ENCODE results near the gene IMP3.

The IMP3 gene

DNA sequence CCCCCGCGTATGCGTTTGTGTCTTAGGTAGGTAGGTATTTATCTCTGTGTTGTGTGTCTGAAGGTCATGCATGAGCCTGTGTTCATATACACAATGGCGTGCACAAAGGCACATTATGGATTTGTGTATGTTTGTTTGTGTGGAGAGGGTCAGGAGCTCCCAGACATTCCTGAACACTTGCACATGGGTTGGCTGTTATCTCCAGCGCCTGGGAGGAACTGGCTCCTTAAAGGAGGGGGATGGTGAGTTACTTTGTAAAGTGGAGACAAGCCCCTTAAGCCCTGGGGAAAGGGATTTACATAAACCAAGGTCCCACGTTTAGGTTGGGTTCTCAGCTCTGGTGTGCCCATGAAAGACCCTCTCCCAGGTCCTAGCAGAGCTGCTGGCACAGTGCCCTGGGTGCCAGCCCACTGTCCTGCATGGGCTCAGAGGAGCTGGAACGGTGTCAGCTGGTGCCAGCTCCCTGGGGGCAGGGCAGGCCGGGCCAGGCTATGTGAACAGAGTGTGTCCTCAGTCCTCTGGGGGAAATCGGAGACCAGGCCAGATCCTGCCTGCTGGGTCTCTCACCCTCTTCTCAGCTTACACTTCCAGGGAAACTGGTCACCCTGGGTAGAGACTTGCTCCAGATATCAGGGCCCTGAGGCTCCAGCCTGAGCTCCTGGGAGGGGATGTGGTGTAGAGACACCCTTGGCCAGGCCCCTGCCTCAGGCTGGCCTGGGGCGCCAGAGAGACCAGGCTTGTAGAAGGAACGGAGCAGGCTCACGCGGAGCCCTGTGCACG is 32.8 kb upstream of the IMP3 start:
- no peak for DNase-seq

DNA sequence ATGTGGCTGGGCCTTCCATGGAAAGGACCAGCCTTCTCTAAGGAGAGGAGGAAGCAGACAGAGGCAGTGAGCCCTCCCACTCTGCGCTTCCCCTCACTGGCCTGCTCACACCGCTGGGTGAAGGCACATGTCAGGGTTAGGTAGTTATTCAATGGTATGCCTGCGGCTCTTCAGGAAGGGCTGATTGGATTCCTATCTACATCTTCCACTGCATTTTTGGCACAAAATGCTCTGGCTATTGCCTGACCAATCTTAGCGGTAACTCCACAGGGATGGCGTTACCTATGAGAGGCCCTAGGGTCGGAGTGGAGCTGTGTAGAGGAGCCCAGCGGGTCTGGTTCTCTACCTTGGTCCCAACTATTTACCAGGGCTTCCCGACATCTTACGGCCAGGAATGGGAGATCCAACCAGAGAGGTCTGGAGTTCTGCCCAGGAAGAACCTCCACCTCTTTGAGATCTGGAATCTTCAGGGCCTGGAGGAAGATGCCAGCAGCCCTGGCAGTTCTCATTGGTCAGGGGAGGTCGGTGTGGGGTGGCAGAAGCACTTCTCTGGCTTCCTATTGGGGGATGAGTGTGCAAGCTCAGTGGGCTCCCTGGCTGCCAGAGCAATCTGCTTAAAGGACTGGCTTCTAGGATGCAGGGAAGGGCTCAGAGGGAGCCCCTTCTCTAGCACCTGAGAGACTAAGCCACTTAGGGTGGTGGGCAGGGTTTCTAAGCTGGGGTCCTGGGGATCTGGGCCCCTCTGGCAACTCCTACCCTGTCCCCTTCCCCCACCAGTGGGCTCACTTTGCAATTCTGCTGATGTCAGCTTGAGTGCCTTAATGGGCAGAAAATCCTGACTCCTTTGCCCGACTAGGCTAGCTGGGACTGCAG is 31.9 kb upstream of the IMP3 start:
- DNase-seq: no peak

DNA sequence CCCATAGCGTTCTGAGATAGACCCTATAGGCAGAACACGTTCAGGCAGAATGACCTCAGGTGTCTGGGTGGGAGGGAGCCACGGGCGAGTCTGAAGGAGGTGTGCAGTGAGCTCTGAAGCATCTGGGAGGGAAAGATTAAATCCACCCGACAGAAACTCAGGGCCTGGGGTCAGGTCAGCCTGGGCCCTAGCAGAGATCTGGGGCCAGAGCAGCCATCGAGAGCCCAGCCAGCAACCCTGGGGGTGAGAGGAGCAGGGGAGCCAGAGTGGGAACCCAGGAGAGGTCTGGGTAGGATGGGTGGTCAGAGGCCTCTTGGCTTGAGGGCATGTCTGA is 29.8 kb upstream of the IMP3 start:
- no peak for DNase-seq

DNA sequence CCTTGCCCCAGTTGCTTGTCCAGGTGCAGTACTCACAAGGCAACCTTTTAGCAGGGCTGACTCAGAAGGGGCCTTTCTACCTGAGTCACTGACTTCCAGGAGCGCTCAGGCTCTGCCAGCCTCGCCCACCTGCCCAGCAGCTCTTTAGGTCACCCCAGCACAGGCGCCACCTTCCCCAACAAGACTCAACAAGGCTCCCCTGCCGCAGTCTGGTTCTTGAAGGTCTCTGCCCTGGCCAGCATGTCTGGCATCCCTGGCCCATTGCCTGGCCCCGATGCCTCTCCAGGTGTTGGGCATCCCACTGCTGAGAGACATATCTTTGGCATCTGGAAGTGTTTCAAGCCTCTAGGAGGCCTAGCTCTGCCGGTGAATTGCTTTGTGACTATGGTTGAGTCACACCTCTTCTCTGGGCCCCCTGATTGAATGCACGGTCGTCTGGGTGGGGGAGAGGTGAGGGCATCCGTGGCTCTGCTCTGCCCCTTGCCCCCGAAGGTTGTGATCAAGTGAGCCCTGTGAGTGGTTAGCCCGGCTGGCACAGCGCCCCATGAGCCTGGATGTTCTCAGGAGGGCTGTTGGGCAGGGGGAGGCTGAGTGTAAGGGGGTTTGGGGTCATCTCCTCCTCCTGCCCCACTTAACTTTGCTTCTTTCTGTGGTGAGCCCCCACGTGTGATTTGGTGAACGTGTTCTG is 29.3 kb upstream of the IMP3 start:
- no peak for DNase-seq

GRCh38 chr15:75666823-75667501 is 26.9 kb upstream of the IMP3 start:
- DNase-seq: peak; percentile 2

GRCh38 chr15:75663931-75664421 is 24.0 kb upstream of the IMP3 start:
- DNase-seq: peak; percentile 79

- no peak for DNase-seq
These were observed 22.9 kb upstream of the IMP3 start for GRCh38 chr15:75662823-75663519.

GRCh38 chr15:75661756-75662140 is 21.7 kb upstream of the IMP3 start:
- DNase-seq: no peak

GRCh38 chr15:75661100-75661755 is 21.2 kb upstream of the IMP3 start:
- DNase-seq: no peak

GRCh38 chr15:75659928-75660645 is 20.1 kb upstream of the IMP3 start:
- DNase-seq: no peak

GRCh38 chr15:75659141-75659771 is 19.2 kb upstream of the IMP3 start:
- no peak for DNase-seq

GRCh38 chr15:75656813-75657212 is 16.8 kb upstream of the IMP3 start:
- no peak for DNase-seq

DNA sequence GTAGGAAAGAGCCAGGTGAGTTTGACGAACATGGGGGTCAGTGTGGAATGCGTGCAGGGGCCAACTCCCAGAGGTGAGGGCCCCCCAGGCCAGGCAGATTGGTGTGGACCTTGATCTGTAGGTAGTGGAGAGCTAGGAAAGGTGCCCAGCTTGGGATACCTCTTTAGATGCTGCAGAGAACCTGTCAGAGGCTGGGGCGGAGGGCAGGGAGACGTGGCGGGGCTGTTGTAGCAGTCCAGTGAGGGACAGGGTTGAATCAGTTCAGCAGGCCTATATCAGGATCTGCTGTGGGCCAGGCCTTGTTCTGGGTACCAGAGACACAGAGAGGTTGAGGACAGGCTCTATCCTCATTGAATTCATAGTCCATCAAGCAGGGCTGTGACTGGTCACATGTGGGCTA is 16.3 kb upstream of the IMP3 start:
- DNase-seq: no peak

DNA sequence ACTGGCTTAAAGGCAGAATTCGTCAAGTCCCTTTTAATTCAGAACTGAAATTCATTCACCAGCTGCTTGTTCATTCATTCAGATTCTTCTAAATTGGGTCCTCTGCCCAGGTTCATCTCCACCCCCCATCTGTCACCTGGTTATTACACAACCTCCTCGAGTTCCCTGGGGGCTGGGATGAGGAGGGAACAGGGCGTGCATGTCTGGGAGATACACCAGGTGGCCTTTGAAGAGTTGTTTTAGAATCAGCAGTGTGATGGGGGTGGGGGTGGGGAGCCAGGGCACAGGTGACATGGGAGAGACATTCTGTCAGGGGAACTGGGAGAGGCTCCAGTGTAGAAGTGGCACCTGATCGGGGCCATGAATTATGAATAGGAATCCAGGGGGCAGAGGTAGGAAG is 15.9 kb upstream of the IMP3 start:
- DNase-seq: peak; percentile 26

GRCh38 chr15:75654201-75654907 is 14.3 kb upstream of the IMP3 start:
- no peak for DNase-seq

GRCh38 chr15:75653347-75653913 is 13.4 kb upstream of the IMP3 start:
- DNase-seq: no peak

DNA sequence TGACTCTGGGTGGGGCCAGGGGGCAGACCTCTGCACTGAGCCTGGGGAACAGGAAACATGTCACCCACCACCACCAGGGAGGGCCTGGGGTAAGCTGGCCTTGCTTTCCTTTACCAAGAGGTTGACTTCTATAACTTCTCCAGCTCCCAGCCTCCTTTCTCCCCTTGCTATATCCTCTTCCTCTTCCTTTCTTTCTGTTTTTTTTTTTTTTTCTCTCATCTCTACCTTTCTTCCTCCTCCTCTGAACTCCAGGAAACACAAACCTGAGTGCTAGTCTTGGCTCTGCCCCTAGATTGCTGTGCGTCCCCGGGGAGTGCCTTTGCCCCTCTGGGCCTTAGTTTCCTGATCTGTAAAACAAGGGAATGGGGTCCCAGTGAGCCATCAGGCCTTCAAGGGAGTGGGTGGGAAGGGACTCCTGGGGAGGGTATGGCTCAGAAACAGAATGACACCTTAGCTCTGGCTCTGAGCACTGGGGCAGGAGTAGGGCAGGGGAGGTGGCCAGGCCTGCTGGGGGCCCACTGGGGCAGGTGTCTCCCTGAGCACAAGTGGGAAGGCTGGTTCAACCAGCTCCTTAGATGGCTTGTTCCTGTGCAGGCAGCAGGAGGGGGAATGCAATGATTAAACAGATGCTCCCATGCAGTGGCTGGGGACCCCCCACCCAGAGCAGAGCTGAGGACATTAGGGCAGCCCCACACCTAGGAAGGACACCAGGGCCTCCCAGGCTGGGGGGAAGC is 12.0 kb upstream of the IMP3 start:
- no peak for DNase-seq

DNA sequence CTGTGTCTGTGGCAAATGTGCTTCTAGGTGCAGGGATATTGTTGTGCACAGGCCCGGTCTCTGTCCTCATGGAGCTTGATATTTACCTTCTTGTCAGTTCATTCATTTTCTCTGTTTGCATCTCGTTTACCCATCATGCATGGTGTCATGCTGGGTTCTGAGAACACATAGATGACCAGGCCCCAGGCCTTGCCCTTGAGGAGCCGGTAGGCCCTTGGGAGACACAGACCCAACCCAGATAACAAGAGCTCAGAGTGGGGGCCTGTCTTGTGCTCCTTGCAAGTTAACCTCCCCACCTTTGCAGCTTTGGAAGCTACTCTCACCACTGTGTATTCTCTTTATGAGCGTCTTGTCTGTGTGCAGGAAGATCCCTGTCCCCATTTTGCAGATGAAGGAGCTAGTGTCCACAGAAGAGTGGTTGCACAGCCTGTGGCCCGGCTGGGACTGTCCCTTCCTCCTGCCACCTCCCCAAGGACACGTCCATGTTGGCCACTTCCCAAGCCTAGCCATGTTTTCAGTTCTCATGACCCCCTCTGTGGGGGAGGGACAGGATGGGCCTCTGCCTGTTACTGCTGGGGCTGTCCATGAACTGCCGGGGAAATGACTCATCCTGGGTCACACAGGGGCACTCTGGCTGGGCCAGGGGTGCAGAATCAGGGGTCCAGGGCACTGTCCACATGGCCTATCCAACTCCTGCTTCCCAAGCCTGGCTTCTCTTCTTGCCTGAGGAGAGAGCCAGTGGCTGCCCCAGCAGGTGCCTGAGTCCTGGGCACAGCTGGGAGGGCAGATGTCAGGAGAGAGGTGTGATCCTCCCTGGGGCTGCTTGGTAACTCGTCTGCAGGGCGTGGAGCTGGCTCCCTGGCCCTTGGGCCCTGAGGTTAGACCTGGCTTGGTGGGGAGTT is 11.1 kb upstream of the IMP3 start:
- DNase-seq: no peak

All from NCI-H146 (cell line).